ENCODE results near the gene BSND. TPM values are rescaled to one million over a fixed set of nuclear protein-coding genes. Genes with fewer than 3 reads are reported as not detected.

The BSND gene
- total RNA-seq, result not detected in 2 replicates

DNA sequence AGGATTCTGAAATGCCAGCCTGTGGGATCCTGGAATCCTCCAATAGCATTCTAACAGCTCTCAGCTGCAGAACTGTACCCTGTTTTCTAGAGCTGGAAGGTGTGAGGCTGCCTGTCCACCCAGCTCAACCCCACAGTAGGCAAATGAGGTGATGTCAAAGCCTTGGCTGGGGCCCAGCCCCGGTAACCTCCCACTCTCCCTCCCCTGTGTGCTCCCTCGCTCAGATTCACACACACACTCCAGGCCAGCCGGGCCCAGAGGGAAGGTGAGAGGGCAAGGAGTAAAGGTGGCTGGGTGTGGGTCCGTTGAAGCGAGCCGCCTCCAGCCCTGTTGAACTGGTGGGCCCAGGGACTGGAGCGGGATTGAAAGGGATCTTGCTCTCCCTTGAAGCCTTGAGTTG is at the start of gene BSND:
Gene BSND, plus strand, starts transcription at position 257 of the 400 bp plus-strand sequence. CDS start 254 bp downstream, outside the sequence.

GRCh38 chr1:54980528-54981241 is 18.0 kb upstream of the BSND start, which contains the start of gene TMEM61:
Gene TMEM61 (plus strand): TSS chr1:54980628. CDS start chr1:54981066, 438 bp downstream.

DNA sequence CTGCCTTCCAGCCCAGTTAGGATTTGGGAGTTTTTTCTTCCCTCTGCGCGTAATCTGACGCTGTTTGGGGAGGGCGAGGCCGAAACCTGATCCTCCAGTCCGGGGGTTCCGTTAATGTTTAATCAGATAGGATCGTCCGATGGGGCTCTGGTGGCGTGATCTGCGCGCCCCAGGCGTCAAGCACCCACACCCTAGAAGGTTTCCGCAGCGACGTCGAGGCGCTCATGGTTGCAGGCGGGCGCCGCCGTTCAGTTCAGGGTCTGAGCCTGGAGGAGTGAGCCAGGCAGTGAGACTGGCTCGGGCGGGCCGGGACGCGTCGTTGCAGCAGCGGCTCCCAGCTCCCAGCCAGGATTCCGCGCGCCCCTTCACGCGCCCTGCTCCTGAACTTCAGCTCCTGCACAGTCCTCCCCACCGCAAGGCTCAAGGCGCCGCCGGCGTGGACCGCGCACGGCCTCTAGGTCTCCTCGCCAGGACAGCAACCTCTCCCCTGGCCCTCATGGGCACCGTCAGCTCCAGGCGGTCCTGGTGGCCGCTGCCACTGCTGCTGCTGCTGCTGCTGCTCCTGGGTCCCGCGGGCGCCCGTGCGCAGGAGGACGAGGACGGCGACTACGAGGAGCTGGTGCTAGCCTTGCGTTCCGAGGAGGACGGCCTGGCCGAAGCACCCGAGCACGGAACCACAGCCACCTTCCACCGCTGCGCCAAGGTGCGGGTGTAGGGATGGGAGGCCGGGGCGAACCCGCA is 40.8 kb downstream of the BSND start, which contains the start of gene PCSK9:
Gene PCSK9, plus strand, starts transcription at position 207 of the 741 bp plus-strand sequence. Its CDS starts 290 bp downstream, at position 497.

Other genes starting within 250 kb of the BSND start
- gene PARS2, start 234.4 kb upstream of the BSND start, total RNA-seq, result 4.4 and 5.1 TPM in 2 replicates
- not detected in 2 replicates for gene TTC22, start 197.6 kb upstream of the BSND start, total RNA-seq
- 46.2 and 97.6 TPM in 2 replicates for gene DHCR24, start 111.7 kb upstream of the BSND start, total RNA-seq
- not detected in 2 replicates for gene TMEM61, start 18.3 kb upstream of the BSND start, total RNA-seq
- 0.19 and 0.28 TPM in 2 replicates for gene PCSK9, start 40.6 kb downstream of the BSND start, total RNA-seq
- gene USP24, start 216.4 kb downstream of the BSND start, total RNA-seq, result 29.6 and 34.7 TPM in 2 replicates

Data from regular cardiac myocyte (primary cell).